ENCODE data around the gene DOK6. TPM values are rescaled to one million over a fixed set of nuclear protein-coding genes. Genes with fewer than 3 reads are reported as not detected.
"Not testable (repeated sequence)": the region's sequence is repeated elsewhere in the genome, so short reads cannot be mapped to it uniquely, and the experiment has no call there.

Gene DOK6
- total RNA-seq, 1 donor from 2014 or later: 5.2 TPM

DNA sequence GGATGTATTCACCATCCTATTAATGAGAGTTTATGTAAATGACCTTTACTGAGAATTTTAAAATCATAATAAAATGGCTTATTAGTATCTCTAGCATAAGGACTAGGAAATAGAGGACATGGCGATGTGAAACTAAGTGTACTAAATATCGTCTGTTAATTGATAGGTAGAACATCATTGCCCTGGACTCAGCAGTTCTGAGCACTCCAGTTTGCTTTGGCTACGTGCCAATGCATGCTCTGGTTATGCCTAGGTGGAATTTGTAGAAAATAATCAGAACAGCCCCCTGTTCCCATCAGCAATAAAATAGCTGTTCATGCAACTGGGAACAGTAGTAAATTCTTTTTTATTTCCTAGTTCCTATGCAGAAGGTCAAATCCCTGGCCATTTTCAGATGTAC lies 247.8 kb downstream of the DOK6 start:
- intact Hi-C loops (cut with DNase I): no loop called here
- ATAC-seq (ENCODE audit: poor library complexity): no peak
- DNase-seq: no peak

GRCh38 chr18:69649684-69650083 lies 249.0 kb downstream of the DOK6 start:
- no peak for ATAC-seq (ENCODE audit: poor library complexity)
- intact Hi-C loops (cut with DNase I): no loop called here
- DNase-seq: no peak

DNA sequence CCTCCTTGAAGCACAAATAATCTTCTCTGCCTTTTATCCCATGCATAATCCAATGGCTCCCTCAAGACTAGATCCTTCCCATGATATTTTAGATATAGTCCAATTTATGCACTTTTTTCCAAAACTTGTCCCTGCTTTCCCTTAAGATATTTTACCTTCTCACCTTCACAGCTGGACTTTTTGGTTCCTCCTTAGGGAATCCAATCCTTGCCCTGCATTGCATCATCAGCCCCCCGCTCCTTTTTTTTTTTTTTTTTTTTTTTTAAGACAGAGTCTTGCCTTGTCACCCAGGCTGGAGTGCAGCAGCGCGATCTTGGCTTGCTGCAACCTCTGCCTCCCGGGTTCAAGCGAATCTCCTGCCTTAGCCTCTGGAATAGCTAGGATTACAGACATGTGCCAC lies 250.6 kb downstream of the DOK6 start:
- DNase-seq (no peak), ATAC-seq (ENCODE audit: poor library complexity) (no peak)
- intact Hi-C loops (cut with DNase I): no loop called here

GRCh38 chr18:69655816-69656215 lies 255.1 kb downstream of the DOK6 start:
- intact Hi-C loops (cut with DNase I): no loop called here
- DNase-seq (no peak), ATAC-seq (ENCODE audit: poor library complexity) (no peak)

- no peak for DNase-seq
- intact Hi-C loops (cut with DNase I): no loop called here
- ATAC-seq (ENCODE audit: poor library complexity): no peak
Observed at GRCh38 chr18:69658103-69658502, 257.4 kb downstream of the DOK6 start.

DNA sequence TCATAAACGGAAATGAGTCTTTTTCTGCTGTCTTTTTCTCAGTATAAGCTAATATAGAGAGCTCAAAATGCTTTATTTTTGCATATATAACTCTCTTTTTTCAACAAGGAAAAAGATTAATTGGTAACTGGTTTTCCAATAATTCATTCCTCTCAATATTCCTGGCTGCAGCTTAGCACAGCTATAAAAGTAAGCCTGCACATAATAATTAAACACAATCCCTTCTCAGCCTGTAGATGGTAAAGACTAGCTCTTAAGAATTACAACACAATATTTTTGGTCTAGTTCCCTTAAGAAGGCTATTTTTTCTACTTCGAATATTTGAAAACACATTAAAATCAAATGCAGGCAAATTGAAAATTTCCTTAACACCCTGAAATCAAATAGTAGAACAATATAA lies 258.0 kb downstream of the DOK6 start:
- intact Hi-C loops (cut with DNase I): no loop called here
- DNase-seq (no peak), ATAC-seq (ENCODE audit: poor library complexity) (no peak)

DNA sequence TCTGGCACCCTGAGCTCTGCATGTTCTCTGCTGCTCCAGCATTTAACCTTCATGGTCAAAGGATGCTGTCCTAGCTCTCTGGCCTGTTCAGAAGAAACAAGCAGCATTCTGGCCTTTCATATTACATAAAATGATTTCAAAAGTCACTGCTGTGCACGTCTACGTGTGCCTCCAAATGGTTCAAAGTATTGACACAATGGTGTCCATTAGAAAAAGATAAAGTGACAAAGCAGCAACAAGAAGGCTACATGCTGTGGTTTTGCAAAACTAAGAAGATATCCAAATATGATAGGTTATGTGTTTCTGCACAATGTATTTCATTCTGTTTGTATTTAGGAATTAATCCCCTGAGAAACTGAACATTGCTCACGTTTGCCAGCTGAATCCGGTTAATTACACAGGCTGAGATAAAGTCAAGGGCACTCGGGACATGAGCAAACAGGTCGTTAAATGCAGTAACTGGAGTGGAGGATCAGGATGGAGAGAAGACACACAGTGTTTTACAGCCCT lies 258.5 kb downstream of the DOK6 start:
- no peak for DNase-seq
- peak; percentile 57 for ATAC-seq (ENCODE audit: poor library complexity)
- intact Hi-C loops (cut with DNase I): no loop called here

DNA sequence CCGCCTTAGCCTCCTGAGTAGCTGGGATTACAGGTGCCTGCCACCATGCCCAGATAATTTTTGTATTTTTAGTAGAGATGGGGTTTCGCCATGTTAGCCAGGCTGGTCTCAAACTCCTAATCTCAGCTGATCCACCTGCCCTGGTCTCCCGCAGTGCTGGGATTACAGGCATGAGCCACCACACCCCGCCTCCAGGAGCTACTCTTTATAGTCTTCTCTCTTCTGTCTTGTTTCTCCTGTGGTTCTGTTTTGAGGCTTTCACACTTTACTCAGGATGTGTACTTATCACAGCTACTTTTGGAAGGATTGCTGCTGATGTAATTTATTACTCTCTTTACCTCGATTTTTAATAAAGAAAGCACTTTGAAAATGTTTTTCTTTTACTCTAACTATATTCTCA lies 261.4 kb downstream of the DOK6 start:
- DNase-seq; intact Hi-C loops (cut with DNase I); ATAC-seq (ENCODE audit: poor library complexity): not testable (repeated sequence)

DNA sequence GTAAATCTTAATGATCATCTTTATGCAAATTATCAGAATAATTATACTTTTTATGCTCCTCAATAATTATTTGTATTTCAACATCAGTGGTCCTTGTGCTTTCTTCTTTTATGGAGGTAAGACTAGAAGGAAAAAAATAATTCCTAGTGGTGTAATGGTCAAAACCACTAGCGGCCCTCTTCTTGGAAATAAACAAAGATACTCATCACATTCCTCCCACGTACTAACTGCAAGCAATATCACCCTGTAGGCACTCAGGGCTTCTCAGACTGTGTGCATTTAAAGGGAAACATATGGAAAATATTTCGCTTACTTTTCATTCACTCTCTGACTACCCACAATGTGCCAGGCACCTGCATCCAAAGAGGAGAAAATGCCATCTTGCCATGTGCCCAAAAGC lies 263.7 kb downstream of the DOK6 start:
- intact Hi-C loops (cut with DNase I): no loop called here
- no peak for DNase-seq
- no peak for ATAC-seq (ENCODE audit: poor library complexity)

- ATAC-seq (ENCODE audit: poor library complexity) (no peak), DNase-seq (no peak)
- intact Hi-C loops (cut with DNase I): no loop called here
Observed at GRCh38 chr18:69674292-69674877, 273.7 kb downstream of the DOK6 start.

DNA sequence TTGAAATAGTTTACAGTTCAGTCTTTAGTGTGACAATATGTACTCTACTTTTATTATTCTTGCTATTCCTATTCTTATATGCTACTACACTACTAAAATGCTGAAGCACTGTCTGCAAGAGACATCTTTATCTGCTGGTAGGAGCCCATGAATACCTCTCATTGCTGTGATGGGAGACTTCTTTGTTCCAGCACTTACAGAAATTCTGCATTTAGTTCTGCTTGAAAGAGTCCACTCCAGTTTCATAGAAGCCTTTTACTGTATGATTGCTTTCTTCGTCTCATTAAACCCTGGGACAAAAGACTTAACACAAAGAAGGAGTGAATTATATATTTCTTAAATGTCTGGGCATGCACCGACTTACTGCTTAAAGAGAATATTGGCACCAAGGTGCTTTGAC lies 274.3 kb downstream of the DOK6 start:
- DNase-seq (no peak), ATAC-seq (ENCODE audit: poor library complexity) (no peak)
- intact Hi-C loops (cut with DNase I): no loop called here

DNA sequence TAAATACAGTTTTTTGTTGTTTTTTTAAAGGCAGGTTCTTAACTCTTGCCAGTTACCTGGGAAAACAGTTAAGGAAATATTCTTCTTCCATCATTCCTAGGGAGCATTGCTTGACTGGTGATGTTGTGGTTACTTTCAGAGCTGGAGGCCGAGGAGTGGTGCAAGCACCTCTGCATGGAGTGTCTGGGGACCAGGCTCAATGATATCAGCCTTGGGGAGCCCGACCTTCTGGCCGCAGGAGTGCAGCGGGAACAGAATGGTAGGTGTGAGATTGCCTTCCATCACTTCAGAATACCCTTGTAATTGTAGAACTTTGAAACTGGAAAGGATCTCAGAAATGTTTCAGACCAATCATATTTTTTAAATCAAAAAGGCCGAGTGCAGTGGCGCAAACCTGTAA lies 276.9 kb downstream of the DOK6 start:
- intact Hi-C loops (cut with DNase I): no loop called here
- ATAC-seq (ENCODE audit: poor library complexity) (no peak), DNase-seq (no peak)

- intact Hi-C loops (cut with DNase I): no loop called here
- ATAC-seq (ENCODE audit: poor library complexity) (no peak), DNase-seq (no peak)
Observed at GRCh38 chr18:69680123-69680522, 279.4 kb downstream of the DOK6 start.

DNA sequence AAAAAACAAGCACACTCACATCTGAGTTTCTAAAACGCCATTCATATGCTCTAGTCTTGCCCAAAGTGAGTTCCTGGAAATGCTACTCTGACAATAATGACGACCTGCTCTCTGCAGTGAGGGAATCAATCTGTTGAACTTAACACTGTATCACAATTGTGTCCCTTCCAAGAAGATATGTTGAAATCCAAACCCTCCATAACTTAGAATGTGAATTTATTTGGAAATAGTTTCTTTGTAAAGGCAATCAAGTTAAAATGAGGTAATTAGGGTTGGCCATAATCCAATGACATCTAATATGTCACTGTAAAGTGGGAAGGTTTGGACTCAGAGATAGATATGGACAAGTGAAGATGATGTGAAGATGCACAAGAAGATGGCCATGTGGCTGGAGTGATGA lies 282.5 kb downstream of the DOK6 start:
- no peak for DNase-seq
- ATAC-seq (ENCODE audit: poor library complexity): no peak
- intact Hi-C loops (cut with DNase I): no loop called here

GRCh38 chr18:69684789-69685188 lies 284.1 kb downstream of the DOK6 start:
- ATAC-seq (ENCODE audit: poor library complexity) (peak; percentile 86), DNase-seq (no peak)

GRCh38 chr18:69686861-69687260 lies 286.2 kb downstream of the DOK6 start:
- intact Hi-C loops (cut with DNase I): no loop called here
- ATAC-seq (ENCODE audit: poor library complexity) (no peak), DNase-seq (no peak)

More at GRCh38 chr18:69684789-69685188, 284.1 kb downstream of the DOK6 start:
- intact Hi-C loops (cut with DNase I): no loop called here

DNA sequence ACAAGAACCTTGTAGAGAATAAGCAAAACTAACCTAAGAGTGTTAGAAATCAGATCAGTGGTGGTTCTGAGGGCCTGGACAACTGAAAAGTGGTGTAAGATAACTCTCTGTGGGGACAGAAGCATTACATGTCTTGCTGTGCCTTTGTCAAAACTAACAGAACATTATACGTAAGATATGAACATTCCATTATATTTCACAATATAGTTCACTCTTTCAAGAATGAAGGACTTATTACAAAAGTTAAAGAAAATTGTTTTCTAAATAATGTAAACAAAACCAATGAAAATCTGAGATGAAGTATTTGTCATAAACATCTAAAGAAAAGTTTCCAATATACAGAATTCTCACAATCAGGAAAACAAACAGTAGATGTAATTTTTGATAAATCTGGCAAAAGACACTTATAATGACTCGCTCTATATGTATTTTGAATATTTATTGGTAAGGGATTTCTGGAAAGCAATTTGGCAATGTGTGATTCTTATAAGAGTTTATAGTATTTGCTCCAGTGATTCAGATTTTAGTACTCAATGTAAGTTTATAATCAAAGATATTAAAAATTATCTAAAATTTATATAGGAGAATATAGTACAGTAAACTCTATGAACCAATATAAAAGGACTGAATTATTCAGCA lies 288.6 kb downstream of the DOK6 start:
- no peak for DNase-seq
- intact Hi-C loops (cut with DNase I): no loop called here
- ATAC-seq (ENCODE audit: poor library complexity): no peak

DNA sequence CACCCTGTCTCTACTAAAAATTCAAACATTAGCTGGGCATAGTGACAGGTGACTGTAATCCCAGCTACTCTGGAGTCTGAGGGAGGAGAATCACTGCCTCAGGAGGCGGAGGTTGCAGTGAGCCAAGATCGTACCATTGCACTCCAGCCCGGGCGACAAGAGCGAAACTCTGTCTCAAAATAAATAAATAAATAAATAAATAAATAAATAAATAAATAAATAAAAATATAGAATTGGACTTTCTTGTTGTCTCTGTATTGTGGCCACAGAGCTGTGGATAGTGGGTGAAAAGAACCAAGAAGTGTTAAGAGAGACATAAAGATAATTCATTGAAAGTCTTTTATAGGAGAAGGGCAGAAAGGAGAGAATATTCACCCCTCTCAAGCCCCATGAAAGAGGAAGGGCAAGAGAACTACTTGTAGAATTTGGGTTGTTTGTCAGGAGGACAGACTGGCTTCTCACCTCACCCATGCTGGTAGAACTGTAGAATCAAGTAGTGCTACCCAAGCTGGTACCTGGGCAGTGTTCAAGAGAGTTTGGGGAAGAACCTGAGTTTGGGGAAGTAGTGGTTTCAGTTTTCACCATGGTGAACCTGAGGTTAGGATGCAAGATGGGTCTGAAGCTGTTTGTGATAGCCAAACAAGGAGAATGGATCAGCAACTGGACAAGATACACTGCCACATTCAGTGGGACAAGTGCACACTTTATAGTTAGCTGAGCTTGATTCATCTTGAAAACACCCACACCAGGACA lies 290.5 kb downstream of the DOK6 start:
- ATAC-seq (ENCODE audit: poor library complexity) (no peak), DNase-seq (no peak)
- intact Hi-C loops (cut with DNase I): no loop called here

GRCh38 chr18:69697069-69697468 lies 296.4 kb downstream of the DOK6 start:
- intact Hi-C loops (cut with DNase I): no loop called here
- no peak for ATAC-seq (ENCODE audit: poor library complexity)
- no peak for DNase-seq

DNA sequence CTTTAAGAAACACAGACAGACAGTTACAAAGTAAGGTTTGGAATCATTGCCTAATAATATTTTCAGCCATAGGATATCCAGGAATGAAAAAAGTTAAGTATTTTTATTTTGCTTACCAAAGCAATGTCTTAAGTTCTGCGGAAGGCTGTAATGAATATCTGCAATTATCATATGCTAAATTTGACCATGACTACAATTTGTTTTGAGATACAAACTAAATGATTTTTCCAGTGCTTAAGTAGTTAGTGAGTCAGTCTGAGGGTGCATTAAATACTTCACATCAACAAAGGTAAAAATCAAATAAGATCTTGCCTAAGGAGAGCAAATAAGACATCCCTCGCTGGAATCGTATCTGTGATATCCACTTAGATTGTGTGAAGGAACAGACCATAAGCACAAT lies 297.0 kb downstream of the DOK6 start:
- DNase-seq (no peak), ATAC-seq (ENCODE audit: poor library complexity) (no peak)
- intact Hi-C loops (cut with DNase I): no loop called here
